H1 (cell line): Measurements from ENCODE around the gene BCAS3. TPM values are rescaled to one million over a fixed set of nuclear protein-coding genes. Genes with fewer than 3 reads are reported as not detected.

Source experiments
- CTCF ChIA-PET: fragments of 300-600 bp; sonication (Branson Sonifier 250); formaldehyde crosslinking; loops from one replicate; lab custom pipeline; 2021; ENCODE audit not compliant: partially characterized antibody; lab: Charles Lee
- POLR2A ChIA-PET: fragments of 300-600 bp; sonication (Branson Sonifier 250); formaldehyde crosslinking; loops from one replicate; lab custom pipeline; 2021; ENCODE audit warnings: inconsistent platforms; ENCODE audit not compliant: partially characterized antibody; lab: Charles Lee
- DNase-seq, 2 experiments: peaks; one replicate each; pipeline versions ENCODE4 v3.0.0 to v3.0.0-alpha.2; 2010 to 2022; ENCODE audit warnings: low spot score in 2 of 2, low read depth in 1 of 2, mixed read lengths in 1 of 2
- FAIRE-seq: peaks from 2 replicates; lab custom pipeline; 2011; peaks lifted over from hg19 to GRCh38; lab: Jason Lieb, UNC
- H2AFZ ChIP-seq: 2 replicates; pipeline ENCODE4 v1.8.1; 2012; ENCODE audit warnings: low read length, inconsistent platforms
- H2AK5ac ChIP-seq: 2 replicates; pipeline ENCODE4 v1.6.1; 2013; ENCODE audit warnings: low read depth, low read length
- H2BK120ac ChIP-seq: replicated peaks from 2 replicates; pipeline ENCODE3; 2013; ENCODE audit warnings: low read depth, low read length, inconsistent platforms
- H2BK12ac ChIP-seq: 2 replicates; pipeline ENCODE4 v1.6.1; 2013; ENCODE audit warnings: low read depth, low read length
- H2BK15ac ChIP-seq: 2 replicates; pipeline ENCODE4 v1.6.1; 2013; ENCODE audit warnings: low read length
- H2BK20ac ChIP-seq: 2 replicates; pipeline ENCODE4 v1.6.1; 2013; ENCODE audit warnings: low read length
- H2BK5ac ChIP-seq: 2 replicates; pipeline ENCODE4 v1.6.1; 2013; ENCODE audit warnings: low read depth, low read length
- H3K14ac ChIP-seq: 2 replicates; pipeline ENCODE4 v1.6.1; 2013; ENCODE audit warnings: inconsistent platforms; ENCODE audit not compliant: insufficient read length
- H3K18ac ChIP-seq: 2 replicates; pipeline ENCODE4 v1.6.1; 2013; ENCODE audit warnings: low read length; ENCODE audit errors: extremely low read depth
- H3K23ac ChIP-seq: 2 replicates; pipeline ENCODE4 v1.6.1; 2013; ENCODE audit warnings: inconsistent platforms; ENCODE audit not compliant: insufficient read length
- H3K23me2 ChIP-seq: 2 replicates; pipeline ENCODE4 v1.6.1; 2013; ENCODE audit warnings: low read depth, low read length
- H3K27ac ChIP-seq: 2 replicates; pipeline ENCODE4 v1.6.1; 2011; ENCODE audit warnings: low read depth, low read length, inconsistent platforms
- H3K27me3 ChIP-seq, 4 experiments: replicated peaks in 1 of 4; 1 replicate in 1 of 4; 2 replicates in 3 of 4; pipeline versions ENCODE4 v1.6.1 to v1.8.1; 2011 to 2013; ENCODE audit warnings: low read length in 3 of 4, mild to moderate bottlenecking in 3 of 4, inconsistent platforms in 2 of 4, mixed read lengths in 2 of 4, moderate library complexity in 1 of 4; ENCODE audit not compliant: control insufficient read depth in 3 of 4, insufficient read depth in 3 of 4; ENCODE audit errors: extremely low read depth in 1 of 4
- H3K36me3 ChIP-seq, 4 experiments: 2 replicates each; pipeline versions ENCODE4 v1.6.1 to v1.8.1; 2011 to 2013; ENCODE audit warnings: mild to moderate bottlenecking in 4 of 4, low read length in 3 of 4, moderate library complexity in 2 of 4, control low read depth in 1 of 4, inconsistent platforms in 1 of 4; ENCODE audit not compliant: insufficient read depth in 4 of 4, control insufficient read depth in 2 of 4
- H3K4ac ChIP-seq: replicated peaks from 2 replicates; pipeline ENCODE3; 2013; ENCODE audit warnings: low read length, low read depth, mixed read lengths, inconsistent platforms; ENCODE audit not compliant: insufficient read length
- H3K4me1 ChIP-seq, 4 experiments: replicated peaks in 1 of 4; 1 replicate in 1 of 4; 2 replicates in 3 of 4; pipeline versions ENCODE4 v1.6.1 to v1.8.1; 2011 to 2013; ENCODE audit warnings: low read length in 3 of 4, inconsistent platforms in 2 of 4, mixed read lengths in 1 of 4; ENCODE audit not compliant: insufficient read depth in 4 of 4, control insufficient read depth in 3 of 4
- H3K4me2 ChIP-seq, 2 experiments: 2 replicates each; pipeline versions ENCODE4 v1.6.1 to v1.8.1; 2011 to 2013; ENCODE audit warnings: low read depth in 2 of 2, low read length in 2 of 2, control low read depth in 1 of 2, inconsistent platforms in 1 of 2, mild to moderate bottlenecking in 1 of 2; ENCODE audit not compliant: insufficient read depth in 1 of 2
- H3K4me3 ChIP-seq, 4 experiments: fragments of 200-600, 300-600 bp in 1 of 4; sonication (generic), shearing (Covaris generic), sonication (Bioruptor Twin) in 1 of 4; 2 replicates each; pipeline versions ENCODE4 v1.5.1 to v1.8.1; 2011 to 2016; ENCODE audit warnings: low read length in 4 of 4, low read depth in 3 of 4, control low read depth in 2 of 4, inconsistent platforms in 2 of 4, mild to moderate bottlenecking in 2 of 4, mixed read lengths in 1 of 4, moderate library complexity in 1 of 4; ENCODE audit not compliant: insufficient read depth in 2 of 4; ENCODE audit errors: extremely low read depth in 1 of 4
- H3K56ac ChIP-seq: replicated peaks from 2 replicates; pipeline ENCODE3; 2013; ENCODE audit warnings: low read depth, mild to moderate bottlenecking, mixed read lengths, low read length, inconsistent platforms; ENCODE audit not compliant: insufficient read length
- H3K79me1 ChIP-seq: 2 replicates; pipeline ENCODE4 v1.6.1; 2013; ENCODE audit warnings: low read depth, low read length, control low read depth
- H3K79me2 ChIP-seq, 2 experiments: 2 replicates each; pipeline versions ENCODE4 v1.6.1 to v1.8.1; 2012 to 2013; ENCODE audit warnings: low read length in 2 of 2, mild to moderate bottlenecking in 2 of 2, inconsistent platforms in 1 of 2; ENCODE audit not compliant: insufficient read depth in 2 of 2, control insufficient read depth in 1 of 2
- H3K9ac ChIP-seq, 4 experiments: replicated peaks in 1 of 4; 1 replicate in 1 of 4; 2 replicates in 3 of 4; pipeline versions ENCODE4 v1.6.1 to v1.8.1; 2011 to 2013; ENCODE audit warnings: low read depth in 3 of 4, low read length in 3 of 4, control low read depth in 2 of 4, mild to moderate bottlenecking in 2 of 4, moderate library complexity in 2 of 4, inconsistent platforms in 1 of 4; ENCODE audit errors: extremely low read depth in 1 of 4
- H3K9me3 ChIP-seq, 2 experiments: 2 replicates each; pipeline versions ENCODE4 v1.6.1 to v1.8.1; 2012 to 2013; ENCODE audit warnings: mild to moderate bottlenecking in 2 of 2, moderate library complexity in 2 of 2, control low read depth in 1 of 2, inconsistent platforms in 1 of 2, low read depth in 1 of 2, low read length in 1 of 2, mixed read lengths in 1 of 2; ENCODE audit not compliant: insufficient read depth in 2 of 2
- H4K20me1 ChIP-seq, 2 experiments: replicated peaks in 1 of 2; 2 replicates each; pipeline versions ENCODE3 to v1.8.1; 2011 to 2013; ENCODE audit warnings: inconsistent platforms in 2 of 2, low read length in 2 of 2, mild to moderate bottlenecking in 1 of 2; ENCODE audit not compliant: insufficient read depth in 2 of 2, control insufficient read depth in 1 of 2
- H4K5ac ChIP-seq: 2 replicates; pipeline ENCODE4 v1.6.1; 2013; ENCODE audit warnings: low read length, low read depth, mixed read lengths, inconsistent platforms; ENCODE audit not compliant: insufficient read length
- H4K8ac ChIP-seq: 2 replicates; pipeline ENCODE4 v1.8.0; 2013; ENCODE audit warnings: mild to moderate bottlenecking, moderate library complexity, low read length, inconsistent platforms; ENCODE audit not compliant: insufficient read depth; ENCODE audit errors: extremely low read depth
- H4K91ac ChIP-seq: replicated peaks from 2 replicates; pipeline ENCODE3; 2013; ENCODE audit warnings: low read length, mixed read lengths, inconsistent platforms; ENCODE audit not compliant: insufficient read length
- E2F6 ChIP-seq: IDR thresholded peaks from 2 replicates; pipeline ENCODE4 v1.6.1; 2012; ENCODE audit warnings: inconsistent platforms
- EZH2 ChIP-seq: fragments of 200-600 bp; sonication (generic); IDR thresholded peaks from 2 replicates; pipeline ENCODE4 v1.7.1; 2012; ENCODE audit warnings: low read depth, mild to moderate bottlenecking, moderate library complexity, low read length, inconsistent platforms; ENCODE audit not compliant: severe bottlenecking
- FOSL1 ChIP-seq: IDR thresholded peaks from 2 replicates; pipeline ENCODE4 v1.6.1; 2011; ENCODE audit warnings: mild to moderate bottlenecking, low read depth, low read length, moderate library complexity; ENCODE audit not compliant: insufficient read depth
- HDAC2 ChIP-seq, 2 experiments: fragments of 300-600 bp in 1 of 2; sonication (generic) in 1 of 2; IDR thresholded peaks; 2 replicates each; pipeline ENCODE4 v1.6.1; 2011 to 2012; ENCODE audit warnings: low read depth in 2 of 2, low read length in 2 of 2, mild to moderate bottlenecking in 2 of 2, moderate library complexity in 2 of 2, borderline replicate concordance in 1 of 2, inconsistent platforms in 1 of 2
- TAF1 ChIP-seq: IDR thresholded peaks from 2 replicates; pipeline ENCODE4 v1.6.1; 2011; ENCODE audit warnings: mild to moderate bottlenecking, low read depth, low read length
- WGBS, 2 experiments: shearing (Covaris generic) in 1 of 2; methylation state at CpG; one replicate each; pipeline versions ENCODE4 v1.1.6 to v1.1.7; 2013 to 2015; ENCODE audit warnings: low lambda C conversion rate in 2 of 2, mixed read lengths in 2 of 2, inconsistent platforms in 1 of 2, low coverage in 1 of 2, missing lambda C conversion rate in 1 of 2; ENCODE audit not compliant: insufficient replicate concordance in 2 of 2, insufficient coverage in 1 of 2, insufficient read length in 1 of 2; ENCODE audit errors: extremely low coverage in 1 of 2, missing lambda C conversion rate in 1 of 2; 5-methylcytosine and 5-hydroxymethylcytosine counted together
- polyA plus RNA-seq, 7 experiments: library from polyadenylated mRNA; depleted of rRNA in 3 of 7; stranded (reverse) in 5 of 7; unstranded in 2 of 7; fragments of >200 nt in 5 of 7; fragments of 200-250 nt in 2 of 7; gene quantifications; 1 replicate in 5 of 7; 2 replicates in 1 of 7; 4 replicates in 1 of 7; pipeline versions ENCODE4 v1.2.1 to v1.2.3, GENCODE V29; 2011 to 2013; ENCODE audit warnings: missing spikeins in 2 of 7, mixed read lengths in 2 of 7
- total RNA-seq: library from RNA; stranded (reverse); fragmentation: NEBNext Ultra II Directional; extraction: Animal tissue kit (Norgen Biotek cat#: 25700); gene quantifications from 2 replicates; pipeline ENCODE4 v1.2.1, GENCODE V29; 2021

BCAS3 gene
- total and polyA plus RNA-seq, 2 of the 8 experiments (the other 6 are each of a cell fraction or from before 2014, with no cell fraction given) = 9.9 to 13.3 TPM

DNA sequence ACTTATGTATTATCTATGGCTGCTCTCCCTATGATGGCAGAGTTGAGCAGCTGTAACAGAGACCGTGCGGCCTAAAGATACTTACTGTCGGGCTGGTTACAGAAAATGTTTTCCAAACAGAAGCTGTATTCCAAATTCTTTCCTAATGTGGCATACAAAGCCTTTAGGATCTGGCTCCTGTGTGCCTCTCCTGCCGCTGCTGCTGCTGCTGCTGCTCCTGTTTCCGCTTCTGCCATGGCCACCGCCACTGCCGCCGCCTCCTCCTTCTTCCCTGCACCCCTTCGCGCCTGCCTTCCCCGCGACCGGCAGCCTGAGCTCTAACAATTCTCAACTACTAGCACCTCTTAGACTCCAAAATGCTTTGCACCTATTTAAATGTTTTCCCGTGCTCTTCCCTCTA, 458.1 kb downstream of the BCAS3 start:
- Histone ChIP-seq H3K27ac (no peak overlapping the region), H2BK15ac (no peak overlapping the region), H4K20me1 (no peaks in the 10 kb centered on the region), H4K5ac (no peak overlapping the region), H3K27me3 (no peaks in the 10 kb centered on the region), H3K56ac (no peak overlapping the region), H3K4me1 (no peaks in the 10 kb centered on the region), H3K36me3 (no peaks in the 10 kb centered on the region), H3K4ac (no peak overlapping the region), H2BK120ac (no peak overlapping the region), H2AK5ac (no peak overlapping the region), H3K9ac (no peak overlapping the region), H3K4me2 (no peak overlapping the region), H3K9me3 (no peaks in the 10 kb centered on the region), H3K18ac (no peak overlapping the region), H3K79me2 (no peaks in the 10 kb centered on the region), H4K91ac (no peak overlapping the region), H3K23me2 (no peaks in the 10 kb centered on the region), H2BK12ac (no peak overlapping the region), H4K8ac (no peak overlapping the region), H3K4me3 (no peak overlapping the region), H2BK20ac (no peak overlapping the region), H2BK5ac (no peak overlapping the region), H3K14ac (no peak overlapping the region), H3K23ac (no peak overlapping the region), H2AFZ (no peak overlapping the region), H3K79me1 (no peaks in the 10 kb centered on the region)
- FAIRE-seq (no peak), DNase-seq (no peak)
- ChIA-PET POLR2A (no interaction called here), CTCF (interaction anchor here (0.9 to 1.7 kb wide), 4 partner anchors 11 to 223 kb away, joined by 3 to 5 read pairs (median 3); no protein-coding TSS in a partner anchor)
- TF ChIP-seq FOSL1 = no peak
- TF ChIP-seq EZH2 = no peak
- no peak for TF ChIP-seq HDAC2 (IDR thresholded peaks at IDR 0.05; ENCODE audit: borderline replicate concordance in 1 of 2, low read depth in 2 of 2, low read length in 2 of 2)
- no peak for TF ChIP-seq E2F6
- TF ChIP-seq TAF1 = no peak
- 92% methylated on average over 14 of the region's 14 CpGs; no CpG with 5 or more reads in 1 of the 2 experiments for WGBS, 2 experiments
